Cortex of kidney (tissue), 1 donor: Measurements from ENCODE around the gene KCNC2.

Experiments
- DNase-seq: peaks from one replicate; lab custom pipeline; 2025; lab: John Stamatoyannopoulos, UW

Gene KCNC2

DNA sequence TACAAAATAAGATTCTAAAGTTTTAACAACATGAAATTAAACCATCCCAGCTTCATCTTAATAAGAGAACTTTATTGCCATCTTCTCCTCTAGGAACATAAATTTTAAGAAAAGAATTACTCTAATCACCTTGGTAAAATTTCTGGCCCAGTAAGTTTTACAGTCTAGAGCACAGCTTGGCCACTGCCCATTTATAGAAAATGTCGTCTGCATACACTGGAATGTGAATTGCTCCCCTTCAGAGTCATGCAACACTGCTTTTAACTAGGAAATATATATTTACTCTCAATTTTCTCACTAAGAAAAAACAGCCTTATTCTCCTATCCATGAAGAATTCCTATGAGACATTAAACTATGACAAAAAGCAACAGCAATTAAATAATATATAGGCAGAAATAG is 48.2 kb downstream of the KCNC2 start:
- no peak for DNase-seq

DNA sequence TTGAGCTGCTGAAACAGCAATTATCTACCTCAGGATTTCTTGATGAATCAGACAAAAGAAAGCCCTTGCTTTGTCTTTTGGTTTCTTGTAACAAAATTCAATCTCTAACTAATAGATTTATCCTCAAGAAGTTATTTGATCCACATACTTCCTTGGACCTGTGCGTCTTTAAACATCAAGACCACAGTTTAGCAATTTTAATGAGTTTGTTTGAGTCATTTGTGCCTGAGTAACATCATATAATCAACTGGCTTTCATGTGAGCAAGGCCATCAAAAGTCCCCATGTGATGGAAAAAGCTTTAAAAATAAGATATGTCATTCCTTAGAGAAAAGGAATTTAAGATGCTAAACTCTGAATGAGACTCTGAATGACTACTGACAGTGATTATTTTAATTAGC is 52.3 kb downstream of the KCNC2 start:
- no peak for DNase-seq

DNA sequence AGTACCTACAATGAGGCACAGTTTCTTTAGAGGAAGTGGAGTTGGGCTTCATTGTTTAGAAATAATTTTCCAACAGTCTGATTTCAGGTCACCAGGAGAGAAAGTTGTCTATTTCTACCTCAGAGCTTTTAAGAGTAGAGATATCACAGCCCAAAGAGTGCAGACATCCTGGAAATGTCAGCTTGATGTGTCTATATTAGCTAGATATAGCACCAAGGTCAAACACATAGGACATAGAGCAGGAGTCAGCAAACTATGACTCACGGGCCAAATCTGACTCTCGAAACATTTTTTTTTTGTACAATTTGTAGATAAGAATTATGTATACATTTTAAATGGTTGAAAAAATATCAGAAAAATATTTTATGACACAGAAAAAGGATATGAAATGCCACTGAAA is 53.7 kb downstream of the KCNC2 start:
- no peak for DNase-seq

DNA sequence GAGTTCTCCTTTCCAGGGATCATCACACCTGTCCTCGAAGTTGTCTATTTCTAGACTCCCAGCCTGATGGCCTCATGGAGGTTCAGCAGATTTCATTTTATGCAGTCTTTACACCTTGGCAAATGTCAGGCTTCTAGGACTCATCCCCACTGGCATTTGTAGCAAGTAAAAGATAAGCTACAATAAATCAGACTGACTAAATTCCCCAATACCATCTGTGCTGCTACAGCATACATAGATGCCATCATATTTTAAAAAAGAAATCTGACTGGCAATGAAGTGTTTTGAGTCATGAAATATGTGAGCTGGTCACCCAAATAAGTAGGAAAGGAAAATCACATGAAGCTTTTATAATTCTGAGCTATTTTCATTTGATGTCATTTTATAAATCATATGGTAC is 55.3 kb downstream of the KCNC2 start:
- no peak for DNase-seq

DNA sequence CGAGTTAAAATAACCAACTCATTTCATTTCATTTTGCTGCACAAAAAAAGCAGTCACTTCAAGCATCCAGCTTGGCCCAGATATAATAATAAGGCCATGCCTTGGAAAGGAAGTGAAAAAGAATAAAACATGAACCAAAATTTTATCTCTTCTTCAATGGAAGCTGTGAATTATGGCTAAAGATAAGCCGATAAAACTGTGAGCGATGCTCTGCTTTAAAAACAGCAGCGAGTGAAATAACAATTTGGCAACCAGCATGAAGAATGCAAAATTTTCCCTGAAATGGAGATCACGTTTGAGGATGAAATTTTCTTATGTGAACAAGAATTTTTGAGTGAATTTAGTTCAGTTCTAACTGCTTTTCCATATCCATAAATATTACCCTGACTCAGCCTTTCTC is 70.4 kb downstream of the KCNC2 start:
- DNase-seq: no peak

DNA sequence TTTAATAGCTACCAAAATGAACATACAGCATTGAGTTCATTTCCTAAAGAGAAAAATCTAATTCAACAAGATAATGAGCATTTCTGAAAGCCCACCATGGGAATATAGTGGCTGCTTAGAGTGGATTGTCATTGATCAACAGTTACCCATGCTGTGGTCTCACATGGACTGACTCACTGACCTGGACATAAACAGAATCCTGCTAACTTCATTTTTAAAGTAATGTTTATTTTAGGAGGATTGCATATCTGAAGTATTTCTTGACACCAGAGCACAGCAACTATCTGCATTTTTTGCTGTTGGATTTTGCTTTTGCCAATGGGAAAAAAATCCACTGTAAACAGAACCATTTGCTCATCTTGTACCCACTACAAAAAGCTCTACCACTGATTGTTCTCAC is 71.7 kb downstream of the KCNC2 start:
- no peak for DNase-seq

DNA sequence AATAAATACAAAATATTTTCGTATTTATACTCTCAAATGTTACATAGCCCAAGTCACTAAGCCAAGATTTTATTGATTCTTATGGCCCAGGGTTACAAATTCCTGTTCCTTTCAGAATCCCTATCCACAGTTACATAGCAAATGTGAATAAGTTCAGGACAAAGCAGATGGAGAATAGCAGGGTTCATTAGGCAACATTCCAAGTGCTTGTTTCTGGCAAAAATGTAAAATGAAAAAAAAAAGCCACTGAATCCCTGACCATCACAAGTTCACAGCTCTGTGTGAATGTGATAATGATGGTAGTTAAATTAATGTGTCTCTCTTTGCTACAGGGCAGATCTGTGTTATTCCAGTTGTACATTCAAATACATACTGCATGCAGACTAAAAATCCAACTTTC is 74.6 kb downstream of the KCNC2 start:
- no peak for DNase-seq

DNA sequence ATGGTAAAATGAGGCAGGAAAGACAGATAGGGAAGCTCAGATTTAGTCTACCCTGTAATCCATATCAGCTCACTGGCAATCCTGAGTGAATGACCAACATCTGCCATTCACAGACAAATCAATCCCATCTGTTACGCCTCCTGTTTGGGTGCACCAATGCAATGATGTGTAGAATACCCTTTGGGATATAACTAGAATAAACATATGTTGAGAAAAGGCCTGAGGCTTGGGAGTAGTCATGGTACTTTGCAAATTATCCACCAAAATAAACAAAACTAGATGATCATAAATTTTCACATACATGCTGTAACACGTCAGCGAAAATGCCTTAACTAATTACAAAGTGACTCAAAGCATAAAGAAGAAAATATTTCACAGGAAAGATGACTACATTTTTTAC is 78.8 kb downstream of the KCNC2 start:
- DNase-seq: no peak

DNA sequence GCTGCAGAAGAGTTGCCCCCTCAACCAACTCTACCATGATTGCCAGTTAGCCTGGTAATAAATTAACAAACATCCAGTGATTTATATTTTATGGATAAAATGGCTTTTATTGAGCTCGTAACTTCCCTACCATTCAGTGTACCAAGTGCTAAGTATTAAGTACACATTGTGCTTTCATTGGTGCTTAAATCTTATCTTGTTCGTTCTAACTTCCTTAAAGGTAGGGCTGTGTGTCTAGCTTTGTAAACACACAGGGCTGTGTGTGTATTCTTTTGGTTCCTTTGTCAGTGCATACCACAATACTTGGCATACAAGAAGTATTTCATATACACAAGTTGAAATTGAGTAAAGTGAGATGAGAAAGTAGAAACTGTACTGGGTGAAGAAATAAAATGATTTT is 80.4 kb downstream of the KCNC2 start:
- no peak for DNase-seq

DNA sequence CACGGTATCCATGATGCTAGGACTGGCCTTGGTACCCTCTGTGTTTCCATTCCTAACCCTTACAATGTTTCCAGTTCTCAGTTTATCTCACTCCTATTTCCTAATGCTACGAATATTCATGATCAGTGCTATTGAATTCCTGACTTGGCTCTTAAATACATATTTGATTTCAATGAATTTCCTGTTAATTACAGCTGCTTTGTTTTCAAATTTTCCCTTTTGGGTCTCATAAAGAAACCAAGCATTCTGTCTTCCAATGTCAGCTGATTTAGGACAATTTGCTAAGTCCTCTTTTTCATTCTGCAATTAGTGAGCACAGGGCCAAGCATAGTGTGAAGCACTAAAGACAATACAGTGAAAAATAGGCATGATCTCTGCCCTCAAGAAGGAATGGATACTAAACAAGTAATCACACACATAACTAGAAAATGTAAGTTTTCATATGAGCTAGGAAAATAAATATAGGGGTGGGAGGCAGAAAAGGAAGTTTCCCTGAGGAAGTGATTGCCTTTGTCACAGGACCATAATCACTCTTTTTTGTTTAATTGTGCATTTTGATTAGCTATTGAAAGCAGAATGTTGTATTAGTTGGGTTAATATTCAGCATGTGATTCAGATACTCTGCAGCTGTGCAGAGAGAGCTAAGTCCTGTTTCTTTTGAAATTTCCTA is 88.5 kb downstream of the KCNC2 start:
- no peak for DNase-seq

DNA sequence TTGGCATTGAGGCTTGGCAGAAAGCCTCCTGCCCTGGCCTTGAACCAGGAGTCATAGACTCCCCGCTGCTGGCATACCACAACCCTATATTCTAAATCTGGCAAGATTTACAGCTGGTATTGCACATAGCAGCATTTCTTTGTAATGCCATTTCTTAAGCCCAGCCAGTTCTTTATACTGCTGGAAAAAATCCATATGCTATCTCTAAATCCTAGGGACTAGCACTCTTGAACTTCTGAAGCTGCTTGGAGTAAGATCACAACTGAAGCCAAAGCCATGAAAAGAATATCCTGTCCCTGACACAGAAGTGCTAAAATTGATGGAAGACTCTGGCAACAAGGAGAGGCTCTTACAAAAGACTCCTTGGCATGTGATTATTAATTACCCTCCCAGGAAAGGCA is 89.3 kb downstream of the KCNC2 start:
- DNase-seq: no peak

DNA sequence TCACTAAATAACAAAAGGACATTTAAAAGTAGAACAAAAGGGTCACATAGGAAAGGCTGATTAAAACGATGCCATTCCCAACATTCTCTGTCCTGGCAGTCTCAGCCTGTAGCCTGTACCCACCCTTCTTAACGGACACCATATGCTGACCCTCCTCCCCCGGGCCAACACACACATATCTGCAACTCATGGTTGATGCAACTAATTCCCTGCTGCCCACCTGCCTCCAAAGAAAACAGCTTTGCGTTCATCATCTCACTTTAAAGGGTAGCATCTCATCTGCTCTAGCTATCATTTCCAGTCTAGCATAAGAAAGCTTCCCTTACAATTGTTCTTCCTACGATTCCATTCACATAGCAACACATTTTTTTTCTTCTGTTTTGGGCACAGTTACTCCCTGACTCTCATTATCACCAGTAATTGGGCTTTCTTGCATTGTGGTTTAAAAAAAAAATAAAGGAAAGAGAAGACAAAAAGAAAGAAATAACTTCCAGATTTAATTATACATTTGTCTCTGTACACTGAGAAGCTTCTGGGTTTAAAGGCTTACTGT is 92.9 kb downstream of the KCNC2 start:
- DNase-seq: no peak

DNA sequence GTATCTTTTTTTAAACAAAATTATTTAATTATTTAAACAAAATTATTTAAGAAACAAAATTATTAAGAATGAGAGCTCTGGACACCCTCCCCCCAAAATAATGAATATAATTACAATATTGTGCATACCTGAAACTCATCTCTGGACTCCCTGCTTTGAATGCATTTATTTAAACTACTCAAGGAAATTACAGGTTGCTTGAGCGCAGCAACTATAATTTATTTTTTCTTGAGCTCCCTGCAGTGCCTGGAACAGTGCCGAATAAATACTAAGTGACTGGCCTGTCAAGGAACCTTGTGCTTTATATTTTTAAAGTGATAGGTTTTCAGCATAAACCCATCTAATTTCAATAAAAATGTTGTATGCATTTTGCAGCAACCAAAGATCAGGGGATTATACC is 93.9 kb downstream of the KCNC2 start:
- DNase-seq: no peak

DNA sequence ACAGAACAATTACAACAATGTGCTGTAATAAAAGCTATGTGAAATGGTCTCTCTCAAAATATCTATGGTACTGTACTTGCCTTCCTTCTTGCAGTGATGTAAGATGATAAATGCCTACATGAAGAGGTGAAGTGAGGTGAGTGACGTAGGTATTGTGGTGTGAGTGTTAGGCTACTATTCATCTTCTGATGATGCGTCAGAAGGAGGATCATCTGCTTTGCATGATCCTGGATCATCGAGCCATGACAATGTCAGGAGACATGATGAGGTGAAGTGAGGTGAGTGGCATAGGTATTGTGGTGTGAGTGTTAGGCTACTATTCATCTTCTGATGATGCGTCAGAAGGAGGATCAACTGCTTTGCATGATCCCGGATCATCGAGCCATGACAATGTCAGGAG is 105.8 kb downstream of the KCNC2 start:
- DNase-seq: no peak

DNA sequence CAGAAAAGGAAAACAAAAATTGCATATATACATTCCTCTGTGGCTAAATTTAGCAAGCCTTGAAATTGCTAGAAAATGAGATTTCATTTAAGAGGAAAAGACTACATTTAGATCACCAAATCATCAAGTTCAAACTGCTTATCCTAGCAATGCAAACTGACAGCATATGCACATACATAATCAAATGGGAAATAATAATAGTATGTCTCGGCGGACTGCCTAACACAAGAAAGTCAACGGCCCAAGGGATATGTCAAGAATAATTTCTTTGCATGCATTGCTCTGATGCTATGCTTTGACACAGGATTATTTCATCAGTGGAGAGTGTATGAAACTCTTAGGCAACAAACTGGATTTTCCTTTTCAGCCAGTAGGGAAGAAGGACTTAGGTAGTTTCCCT is 107.9 kb downstream of the KCNC2 start:
- no peak for DNase-seq

DNA sequence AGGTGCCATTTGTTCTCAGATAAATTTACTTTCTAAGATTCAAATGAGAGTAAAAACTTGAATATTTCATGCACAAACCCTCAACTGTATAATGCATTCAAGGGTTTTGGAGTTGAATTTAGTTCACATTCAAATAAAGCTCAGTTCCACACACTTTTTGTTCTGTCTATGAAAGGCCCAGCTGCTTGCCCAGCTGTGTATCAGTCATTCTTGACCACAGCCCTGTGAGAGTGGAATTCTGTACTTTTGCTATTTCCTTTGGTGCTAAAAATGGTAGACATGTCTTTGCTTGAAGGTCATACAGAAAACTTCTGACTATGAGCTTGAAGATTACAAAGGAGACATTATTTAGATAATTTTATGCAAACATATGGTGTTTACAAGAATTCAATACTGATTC is 110.4 kb downstream of the KCNC2 start:
- no peak for DNase-seq

DNA sequence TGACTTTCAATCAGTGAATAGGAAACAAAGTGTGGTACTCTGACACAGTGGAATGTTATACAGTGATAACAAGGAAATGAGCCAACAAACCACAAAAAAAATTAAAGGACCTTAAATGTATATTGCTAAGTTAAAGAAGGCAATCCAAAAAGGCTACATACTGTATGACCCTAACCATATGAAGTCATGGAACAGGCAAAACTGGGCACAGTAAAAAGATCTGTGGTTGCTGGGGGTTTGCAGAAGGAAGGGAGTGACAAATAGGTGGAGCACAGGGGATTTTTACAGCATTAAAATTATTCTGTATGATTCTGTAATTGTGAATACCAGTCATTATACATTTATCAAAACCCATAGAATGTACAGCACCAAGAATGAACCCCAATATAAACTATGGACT is 112.6 kb downstream of the KCNC2 start:
- no peak for DNase-seq

DNA sequence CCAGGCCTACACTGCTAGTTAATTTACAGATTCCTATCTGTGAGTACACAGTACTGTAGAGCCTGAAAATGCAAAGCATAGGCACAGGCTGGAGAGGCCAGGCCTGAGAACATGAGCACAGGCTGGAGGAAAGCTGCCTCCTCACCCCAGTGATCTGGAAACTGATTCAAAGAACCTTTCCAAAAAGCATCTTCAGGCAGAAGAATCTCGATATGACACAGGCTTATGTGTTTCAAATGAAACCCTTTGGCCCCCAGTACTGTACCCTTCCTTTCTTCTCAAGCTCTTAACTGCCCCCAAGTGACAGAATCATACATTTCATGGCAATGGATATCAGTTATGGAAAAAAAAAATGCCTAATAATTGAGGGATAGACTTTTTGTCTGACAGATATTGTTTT is 122.0 kb downstream of the KCNC2 start:
- DNase-seq: no peak

DNA sequence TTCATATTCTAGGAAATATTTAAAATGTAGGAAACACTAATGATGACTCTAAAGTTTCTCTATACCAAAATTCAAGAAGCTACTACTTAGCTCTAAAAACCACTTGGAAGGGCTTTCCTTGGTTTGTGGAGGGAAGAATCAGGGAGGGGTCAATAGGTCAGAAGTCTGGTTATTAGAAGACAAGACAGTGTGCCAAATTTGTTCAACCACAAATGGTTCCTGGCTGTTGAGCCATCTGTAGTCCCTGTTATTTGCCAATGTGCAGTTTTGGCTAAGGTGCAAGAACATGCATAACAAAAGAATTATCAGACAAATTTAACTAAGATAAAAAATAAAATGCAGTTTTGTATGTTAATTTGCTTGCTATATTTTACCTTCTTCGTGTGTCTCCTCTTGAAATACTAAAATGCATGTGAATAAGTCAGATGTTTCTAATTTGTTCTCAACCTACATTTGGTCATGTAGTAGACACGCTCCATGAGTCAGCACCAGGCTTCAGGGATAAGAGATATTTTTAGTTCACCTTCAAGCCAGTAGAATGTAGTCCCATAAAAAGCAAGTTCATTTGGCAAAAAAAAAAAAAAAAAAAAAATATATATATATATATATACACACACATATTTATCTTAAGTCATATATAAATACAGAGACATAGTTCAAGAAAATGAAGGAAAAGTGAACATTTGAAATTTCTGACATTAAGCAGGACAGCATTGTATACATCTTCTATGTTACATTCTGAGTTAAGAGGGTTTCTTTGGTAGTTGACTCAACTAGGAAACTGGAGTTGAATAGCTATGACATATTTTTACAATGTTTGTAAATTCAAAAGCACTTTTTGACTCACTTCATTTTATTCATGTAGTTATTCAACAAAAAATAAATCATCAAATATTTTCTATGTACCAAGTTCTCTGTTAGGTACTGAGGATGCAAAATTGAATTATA is 123.3 kb downstream of the KCNC2 start:
- DNase-seq: no peak

DNA sequence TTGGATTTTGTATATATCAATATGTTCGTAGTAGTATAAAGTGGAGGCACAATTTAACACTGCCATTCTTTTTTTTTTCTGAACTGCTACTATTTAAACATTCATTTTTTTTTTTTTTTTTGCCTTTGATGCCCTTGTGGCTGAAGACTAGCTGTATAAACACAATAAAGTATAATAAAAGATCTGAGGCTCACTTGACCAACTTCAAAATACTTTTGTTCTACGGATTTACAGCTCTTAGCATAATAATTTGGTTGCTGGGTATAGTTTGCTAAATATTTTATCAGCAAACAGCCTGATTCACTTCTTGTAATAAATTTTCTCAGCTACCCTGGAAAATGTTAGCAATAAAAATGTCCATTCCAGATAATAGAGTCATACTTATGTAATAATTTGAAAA is 128.3 kb downstream of the KCNC2 start:
- no peak for DNase-seq

DNA sequence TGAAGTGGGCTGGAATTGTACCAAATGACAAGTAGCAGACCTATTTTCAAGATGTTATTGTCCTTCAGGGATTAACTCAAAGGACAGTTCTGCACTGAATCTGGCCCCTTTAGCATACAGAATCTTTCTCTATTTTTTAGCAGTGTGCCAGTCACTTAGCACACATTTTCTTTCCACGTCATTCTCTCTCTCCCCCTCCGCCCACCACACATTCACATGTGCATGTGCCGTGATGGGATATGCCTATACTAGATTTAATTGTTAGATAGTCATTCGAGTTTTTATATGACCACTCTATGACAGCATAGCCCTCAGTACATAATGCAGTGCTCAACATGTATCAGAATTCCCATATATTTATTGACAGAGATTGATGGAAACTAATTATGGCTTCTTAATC is 129.1 kb downstream of the KCNC2 start:
- DNase-seq: no peak

DNA sequence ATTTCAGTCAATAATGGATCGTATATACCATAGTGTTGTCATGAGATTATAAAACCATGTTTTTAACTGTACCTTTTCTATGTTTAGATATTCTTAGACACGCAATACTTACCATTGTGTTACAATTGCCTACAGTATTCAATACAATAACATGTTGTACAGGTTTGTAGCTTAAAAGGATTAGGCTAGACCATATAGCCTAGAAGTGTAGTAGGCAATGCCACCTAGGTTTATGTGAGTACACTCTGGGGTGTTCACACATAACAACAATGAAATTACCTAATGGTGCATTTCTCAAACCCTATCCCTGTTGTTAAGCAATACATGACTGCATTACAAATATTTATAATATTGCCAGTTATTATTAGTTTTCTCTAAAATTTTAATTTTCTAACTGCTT is 144.2 kb downstream of the KCNC2 start:
- no peak for DNase-seq

DNA sequence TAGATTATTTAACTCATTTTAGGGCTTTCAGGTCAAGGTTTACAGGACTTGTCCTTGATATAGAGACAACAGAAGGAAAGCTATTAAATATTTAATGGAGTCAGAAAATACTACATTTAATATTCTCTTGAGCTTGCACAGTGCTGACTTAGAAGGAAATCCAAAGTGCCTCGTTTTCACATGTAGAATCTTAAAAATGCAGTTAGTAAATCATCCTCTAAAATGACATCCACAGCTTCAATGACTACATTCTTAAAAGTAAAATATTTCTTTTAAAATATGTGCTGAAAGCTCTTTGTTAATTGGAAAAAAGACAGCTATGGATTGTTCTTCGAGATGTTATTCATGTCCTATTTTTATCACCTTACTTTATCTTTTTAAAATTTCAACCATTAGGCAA is 146.9 kb downstream of the KCNC2 start:
- no peak for DNase-seq
